Hepatic stellate cell (primary cell): ENCODE results near the gene SLC25A53.
"Not testable (repeated sequence)": the region's sequence is repeated elsewhere in the genome, so short reads cannot be mapped to it uniquely, and the experiment has no call there.

Experiments
- DNase-seq: peaks from one replicate; pipeline ENCODE4 v3.0.0; 2011; ENCODE audit warnings: low spot score

SLC25A53 gene

DNA sequence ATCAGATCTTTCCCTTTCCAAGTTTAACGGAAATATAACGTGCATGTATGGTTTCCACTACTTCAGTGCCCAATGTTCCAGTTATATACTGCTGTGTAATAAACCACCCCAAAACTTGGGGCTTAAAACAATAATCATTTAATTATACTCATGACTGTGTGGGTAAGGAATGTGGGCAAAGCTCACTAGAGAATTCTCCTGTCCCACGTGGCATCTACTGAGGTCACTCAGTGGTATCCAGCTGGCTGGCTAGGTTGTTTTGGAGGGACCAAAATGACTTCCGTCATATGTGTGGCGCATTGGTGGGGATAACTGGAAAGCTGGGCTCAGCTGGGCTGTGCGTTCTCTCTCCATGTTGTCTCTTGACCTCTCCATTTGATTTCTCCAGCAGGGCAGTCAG is 26.0 kb downstream of the SLC25A53 start:
- DNase-seq, result no peak

DNA sequence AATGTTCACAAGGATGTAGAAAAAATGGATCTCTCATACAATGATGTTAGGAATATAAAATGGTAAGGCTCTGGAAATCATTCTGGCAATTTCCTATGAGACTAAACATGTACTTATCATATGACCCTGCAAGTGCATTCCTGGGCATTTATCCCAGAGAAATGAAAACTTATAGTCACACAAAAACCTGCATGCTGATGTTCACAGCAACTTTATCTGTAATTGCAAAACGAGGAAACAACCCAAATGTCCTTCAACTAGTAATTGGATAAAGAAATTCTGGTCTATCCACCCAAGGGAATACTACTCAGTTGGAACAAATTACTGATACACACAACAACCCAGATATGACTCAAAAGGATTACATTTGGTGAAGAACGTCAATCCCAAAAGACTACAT is 30.0 kb downstream of the SLC25A53 start:
- no peak for DNase-seq

DNA sequence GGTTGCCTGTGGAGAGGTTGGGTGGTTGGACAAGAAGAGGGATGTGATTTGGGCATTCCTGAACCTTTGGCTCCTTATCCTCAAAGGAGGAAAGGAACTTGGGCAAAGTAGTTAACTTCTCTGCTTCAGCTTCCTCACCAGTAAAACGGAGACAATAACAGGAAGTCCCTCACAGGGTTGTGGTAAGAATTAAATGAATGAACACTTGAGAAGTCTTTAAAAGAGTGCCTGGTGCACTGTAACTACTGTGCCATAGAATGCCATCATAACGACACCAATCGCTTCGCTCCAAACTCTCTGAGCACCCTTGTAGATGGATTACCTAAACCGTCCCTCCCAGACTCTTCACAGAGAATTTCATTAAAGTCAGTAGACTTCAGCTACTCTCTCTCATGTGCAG is 34.0 kb downstream of the SLC25A53 start:
- no peak for DNase-seq

DNA sequence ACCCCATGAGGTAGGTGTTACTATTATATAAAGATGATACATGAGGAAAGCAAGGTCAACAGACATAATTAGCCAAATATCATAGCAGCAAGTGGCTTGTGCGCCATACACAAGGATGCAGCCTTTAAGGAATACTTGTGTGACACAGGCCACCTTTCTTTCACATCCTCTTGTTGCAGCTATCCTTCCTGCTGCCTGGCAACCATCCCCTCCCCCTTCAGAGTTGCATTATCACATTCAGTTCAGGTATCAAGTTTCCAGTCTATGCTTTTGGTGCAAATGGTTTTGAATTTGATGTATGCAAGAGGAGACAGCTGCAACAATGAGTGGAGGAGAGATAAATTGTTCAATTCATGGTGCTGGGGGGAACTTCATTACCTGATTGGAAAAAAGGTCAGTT is 38.0 kb downstream of the SLC25A53 start:
- DNase-seq, result no peak

DNA sequence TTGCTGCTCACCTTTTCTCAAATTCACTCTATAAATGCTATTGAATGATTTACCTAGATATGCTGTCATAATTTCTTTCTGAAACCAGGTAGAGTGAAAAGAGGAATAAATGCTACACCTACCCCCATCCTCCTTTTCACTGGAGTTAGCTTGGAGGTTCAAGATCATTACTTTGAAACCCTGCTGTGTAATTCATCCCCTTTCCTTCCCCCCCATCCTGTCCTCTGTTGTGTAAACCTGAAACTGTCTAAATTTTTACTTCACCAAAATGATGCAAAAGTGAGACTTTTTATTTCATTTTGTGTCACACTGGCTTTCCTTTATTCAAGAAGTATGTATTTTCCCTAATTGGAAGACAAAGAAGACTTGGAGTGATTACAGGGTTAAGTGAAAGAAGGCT is 39.0 kb downstream of the SLC25A53 start:
- DNase-seq, result no peak

DNA sequence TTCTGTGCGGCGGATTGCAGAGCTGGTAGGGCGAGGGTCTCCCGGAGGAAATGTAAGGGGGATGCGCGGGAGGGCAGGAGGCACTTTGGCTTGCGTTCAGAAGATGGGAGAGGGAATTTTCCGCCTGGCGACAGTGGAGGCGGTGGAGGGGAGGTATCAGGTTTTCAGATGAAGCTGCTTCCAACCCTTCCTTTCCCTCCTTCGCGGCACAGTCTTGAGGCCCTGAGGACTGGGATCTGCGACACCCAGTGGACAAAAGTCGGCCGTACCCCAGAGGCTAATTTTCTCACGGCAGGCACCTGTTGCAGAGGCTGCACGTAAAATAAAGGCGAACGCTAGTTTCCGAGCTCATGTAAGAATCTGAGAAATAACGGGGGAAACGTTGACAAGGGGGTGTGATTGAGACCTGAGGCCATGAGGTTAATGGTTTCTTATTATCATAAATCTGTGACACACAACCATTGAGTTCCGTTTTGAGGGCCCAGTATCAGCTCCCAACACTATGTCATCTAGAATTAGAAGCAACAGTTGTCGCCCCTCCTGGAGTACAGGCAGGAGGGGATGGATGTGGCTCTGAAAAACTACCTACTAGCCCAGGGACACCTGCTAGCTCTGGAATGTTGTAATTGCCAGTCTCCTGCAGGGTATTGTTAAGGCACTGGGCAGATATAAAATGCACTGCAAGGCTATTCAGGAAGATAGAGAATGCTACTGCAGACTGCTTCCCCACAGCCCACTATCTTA is 43.4 kb downstream of the SLC25A53 start:
- DNase-seq, result peak; percentile 32

DNA sequence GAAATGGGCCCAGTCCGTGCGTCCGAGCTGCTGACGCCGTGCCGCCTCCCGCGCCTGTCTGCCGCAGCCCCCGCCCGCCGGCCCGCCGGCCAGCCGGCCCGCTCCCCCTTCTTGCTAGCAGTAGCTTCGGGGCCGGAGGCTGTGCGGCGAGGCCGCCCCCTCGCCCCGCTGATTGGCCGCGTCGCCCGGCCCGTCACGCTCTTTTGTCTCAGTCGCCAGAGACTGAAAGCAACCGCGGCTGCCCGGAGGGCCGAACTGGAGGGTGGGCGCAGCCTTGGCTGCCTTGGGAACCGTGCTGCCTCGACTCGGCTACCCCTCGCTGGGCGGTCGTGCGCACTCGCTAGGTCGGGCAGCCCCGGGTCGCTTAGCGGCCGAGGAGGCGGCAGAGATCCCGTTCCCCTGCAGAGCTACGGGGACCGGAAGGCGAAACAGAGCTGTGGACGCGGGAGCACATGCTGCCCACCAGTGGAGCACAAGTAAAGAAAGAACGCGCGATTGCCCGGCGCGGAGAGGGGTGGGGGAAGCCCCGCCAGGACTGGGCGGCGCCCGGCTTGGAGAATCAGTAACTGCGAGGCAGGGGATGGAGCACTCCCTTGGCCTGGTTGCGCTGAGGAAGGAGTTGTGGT is 44.4 kb downstream of the SLC25A53 start, which contains the start of gene ZCCHC18:
Gene ZCCHC18, plus strand, starts transcription at position 198 of the 626 bp plus-strand sequence. CDS start 1,589 bp downstream, outside the sequence.
- peak; percentile 69 for DNase-seq

DNA sequence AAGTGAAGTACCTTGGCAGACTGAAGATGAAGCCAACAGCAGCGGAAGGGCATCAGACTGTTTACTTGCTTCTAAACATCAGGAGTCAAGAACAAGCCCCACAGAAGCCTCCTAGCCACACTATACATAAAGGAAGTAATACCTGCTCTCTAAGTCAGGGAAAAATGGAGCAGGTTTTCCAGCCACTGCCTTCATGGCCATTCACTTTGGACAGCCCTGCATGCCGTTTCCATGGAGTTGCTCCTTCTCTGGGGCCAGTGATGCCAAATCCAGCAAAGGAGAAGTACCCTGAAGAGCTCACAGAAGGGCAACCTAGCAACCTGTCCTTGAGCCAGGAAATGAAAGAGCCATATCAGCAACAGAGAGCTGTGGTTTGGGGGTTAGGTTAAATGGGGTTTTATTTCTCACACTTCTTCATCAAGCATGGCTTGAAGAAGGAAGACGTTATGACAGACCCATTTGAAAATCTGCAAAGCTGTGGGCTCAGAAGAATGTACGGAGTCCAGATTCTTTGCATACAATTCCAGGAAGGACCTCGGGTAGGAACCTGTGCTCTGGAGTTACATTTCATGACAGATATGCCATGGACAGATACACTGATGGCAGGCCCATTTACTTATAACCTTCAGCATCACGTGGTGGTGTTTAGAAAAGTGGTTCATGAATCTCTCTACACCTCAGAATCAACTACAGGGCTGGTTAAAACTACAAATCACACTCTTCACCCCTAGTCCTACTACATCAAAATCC is 46.1 kb downstream of the SLC25A53 start:
- not testable (repeated sequence) for DNase-seq

DNA sequence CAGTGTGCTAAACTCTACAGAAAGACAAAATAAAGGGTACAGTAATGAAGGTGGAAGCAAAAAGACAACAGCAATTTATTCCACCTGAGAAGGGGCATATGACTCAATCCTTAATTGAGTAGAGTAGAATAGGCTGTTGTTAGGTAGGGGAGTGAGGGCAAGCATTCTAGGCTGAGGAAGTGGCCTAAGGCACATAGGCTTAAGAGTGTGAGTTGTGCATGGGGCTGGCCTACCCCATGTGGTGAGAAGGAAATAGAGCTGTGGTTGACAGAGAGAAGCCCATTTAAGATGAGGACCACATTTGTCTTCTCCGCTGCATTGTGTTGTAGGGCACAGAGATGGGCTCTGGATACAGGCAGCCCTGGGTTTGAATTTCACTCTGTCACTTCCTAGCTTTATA is 47.9 kb downstream of the SLC25A53 start:
- no peak for DNase-seq

DNA sequence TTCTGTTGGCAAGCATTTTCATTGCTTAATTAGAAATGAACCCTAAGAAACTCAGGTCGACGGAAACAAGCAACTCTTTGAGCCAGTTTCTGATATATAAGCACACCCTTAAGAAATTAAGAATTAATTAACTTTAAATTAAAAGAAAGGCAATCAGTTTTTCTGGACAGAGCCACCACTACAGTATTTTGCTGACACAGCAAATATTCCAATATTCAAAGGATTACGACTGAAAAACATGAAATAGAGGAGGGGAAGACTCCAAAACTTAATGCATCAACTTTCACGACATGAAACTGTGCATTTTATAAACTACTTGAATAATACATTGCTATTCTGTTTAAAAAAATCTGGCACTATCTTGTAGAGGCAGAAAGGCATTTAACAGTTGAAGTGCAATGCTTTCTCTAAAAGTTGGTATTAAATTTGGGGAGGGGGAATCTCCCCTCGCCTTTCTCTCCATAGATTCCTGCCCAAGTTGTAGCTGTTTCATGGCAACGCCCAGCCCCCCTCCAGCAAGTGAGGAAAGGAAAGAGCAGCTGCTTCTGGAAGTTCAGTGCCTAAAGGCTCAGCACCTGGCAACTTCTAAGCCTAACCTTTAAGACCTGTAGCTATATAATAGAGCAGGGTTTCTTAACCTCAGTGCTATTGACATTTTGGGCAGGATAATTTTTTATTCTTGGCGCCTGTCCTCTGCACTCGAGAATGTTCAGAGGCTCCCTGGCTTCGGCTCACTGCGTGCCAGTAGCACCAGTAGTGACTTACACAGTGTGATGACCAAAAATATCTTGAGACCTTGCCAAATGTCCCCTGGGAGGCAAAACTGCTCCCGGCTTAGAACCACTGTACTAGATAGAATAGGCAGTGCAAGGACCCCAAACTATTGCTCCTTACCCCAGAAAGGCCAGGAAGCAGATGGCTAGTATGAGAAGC is 51.2 kb downstream of the SLC25A53 start:
- no peak for DNase-seq

DNA sequence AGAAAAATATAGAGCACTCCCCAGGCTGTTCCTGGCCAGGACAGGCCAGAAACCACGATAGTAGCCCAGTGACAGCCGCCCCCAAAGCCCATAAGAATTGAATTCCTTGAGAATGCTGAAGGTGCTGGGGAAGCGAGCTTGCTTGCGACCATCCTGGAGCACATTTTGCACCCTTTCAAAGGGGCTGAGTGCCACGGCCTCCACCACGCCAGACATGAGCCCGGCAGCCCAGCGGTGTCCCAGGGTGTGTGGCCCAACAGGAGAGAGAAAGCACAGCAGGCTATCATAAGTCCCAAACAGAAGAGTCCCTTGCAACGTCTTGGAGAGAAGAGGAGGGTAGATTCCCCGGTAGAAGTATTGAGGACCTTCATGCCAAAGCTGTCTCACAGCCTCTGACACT is 52.1 kb downstream of the SLC25A53 start:
- DNase-seq, result no peak

DNA sequence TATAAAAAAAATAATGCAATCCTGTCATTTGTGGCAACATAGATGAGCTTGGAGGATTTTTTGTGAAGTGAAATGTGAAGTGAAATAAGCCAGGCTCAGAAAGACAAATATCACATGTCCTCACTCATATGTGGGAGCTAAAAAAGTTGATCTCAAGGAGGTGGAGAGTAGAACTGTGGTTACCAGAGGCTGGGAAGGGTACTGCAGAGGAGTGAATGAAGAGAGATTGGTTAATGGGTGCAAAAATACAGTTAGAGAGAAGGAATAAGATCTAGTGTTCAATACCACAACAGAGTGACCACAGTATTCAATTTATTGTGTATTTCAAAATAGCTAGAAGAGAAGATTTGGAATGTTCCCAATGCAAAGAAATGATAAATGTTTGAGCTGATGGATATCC is 57.9 kb downstream of the SLC25A53 start:
- DNase-seq, result no peak

DNA sequence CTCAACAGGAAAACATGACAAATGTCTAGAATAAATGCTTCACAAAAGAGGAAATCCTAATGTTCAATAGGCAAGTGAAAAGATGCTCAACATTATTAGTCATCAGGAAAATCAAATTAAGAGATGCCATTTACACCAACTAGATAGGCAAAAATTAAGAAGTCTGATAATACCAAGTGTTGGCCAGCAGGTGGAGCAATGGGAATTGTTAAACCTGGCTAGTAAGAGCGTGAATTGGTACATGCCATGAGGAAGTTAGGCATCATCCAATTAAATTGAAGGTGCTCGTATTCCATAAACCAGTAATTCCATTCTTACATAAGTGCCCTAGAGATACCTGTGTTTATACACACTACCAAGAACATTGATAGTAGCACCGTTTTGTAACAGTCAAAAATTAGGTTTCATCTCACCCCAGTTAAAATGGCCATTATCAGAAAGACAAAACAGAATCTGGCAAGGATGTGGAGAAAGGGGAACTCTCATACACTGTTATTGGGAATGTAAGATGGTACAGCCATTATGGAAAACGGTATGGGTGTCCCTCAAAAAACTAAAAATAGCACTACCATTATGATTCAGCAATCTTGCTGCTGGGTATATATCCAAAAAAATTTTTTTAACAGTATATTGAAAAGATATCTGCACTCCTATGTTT is 58.5 kb downstream of the SLC25A53 start:
- peak; percentile 19 for DNase-seq

DNA sequence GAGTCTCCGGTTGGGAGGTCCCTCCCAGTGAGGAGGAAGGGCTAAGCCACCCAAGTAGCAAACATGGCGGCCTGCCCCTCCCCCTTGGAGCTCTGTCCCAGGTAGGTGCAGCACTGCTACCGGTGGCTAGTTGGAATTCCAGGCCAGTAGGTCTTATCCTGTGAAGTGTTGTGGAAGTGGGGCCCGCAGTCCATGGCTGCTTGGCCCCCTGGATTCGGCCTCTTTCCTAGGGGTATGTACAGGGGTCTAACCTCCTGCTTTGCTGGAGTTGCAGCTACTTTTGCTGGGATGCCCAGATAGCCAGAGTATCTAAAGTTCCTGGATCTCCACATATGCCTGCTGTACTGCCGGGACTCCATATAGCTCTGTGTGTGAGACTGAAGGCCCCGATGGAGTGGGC is 70.9 kb downstream of the SLC25A53 start:
- DNase-seq, result no peak

DNA sequence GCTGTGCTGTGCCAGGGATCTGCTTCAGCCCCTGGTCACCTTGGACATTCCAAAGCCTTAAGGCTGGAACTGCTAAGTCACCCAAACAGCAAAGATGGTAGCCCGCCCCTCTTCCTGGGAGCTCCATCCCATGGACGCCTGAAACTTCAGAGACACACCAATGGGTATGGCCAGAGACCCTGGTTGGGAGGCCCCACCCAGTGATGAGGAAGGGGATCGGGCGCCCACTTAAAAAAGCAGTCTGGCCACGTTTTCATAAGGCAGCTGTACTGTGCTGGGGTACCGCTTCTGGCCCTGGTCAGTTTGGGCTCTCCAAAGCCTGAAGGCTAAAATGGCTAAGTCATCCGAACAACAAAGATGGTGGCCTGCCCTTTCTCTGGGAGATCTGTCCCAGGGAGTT is 71.3 kb downstream of the SLC25A53 start:
- no peak for DNase-seq

DNA sequence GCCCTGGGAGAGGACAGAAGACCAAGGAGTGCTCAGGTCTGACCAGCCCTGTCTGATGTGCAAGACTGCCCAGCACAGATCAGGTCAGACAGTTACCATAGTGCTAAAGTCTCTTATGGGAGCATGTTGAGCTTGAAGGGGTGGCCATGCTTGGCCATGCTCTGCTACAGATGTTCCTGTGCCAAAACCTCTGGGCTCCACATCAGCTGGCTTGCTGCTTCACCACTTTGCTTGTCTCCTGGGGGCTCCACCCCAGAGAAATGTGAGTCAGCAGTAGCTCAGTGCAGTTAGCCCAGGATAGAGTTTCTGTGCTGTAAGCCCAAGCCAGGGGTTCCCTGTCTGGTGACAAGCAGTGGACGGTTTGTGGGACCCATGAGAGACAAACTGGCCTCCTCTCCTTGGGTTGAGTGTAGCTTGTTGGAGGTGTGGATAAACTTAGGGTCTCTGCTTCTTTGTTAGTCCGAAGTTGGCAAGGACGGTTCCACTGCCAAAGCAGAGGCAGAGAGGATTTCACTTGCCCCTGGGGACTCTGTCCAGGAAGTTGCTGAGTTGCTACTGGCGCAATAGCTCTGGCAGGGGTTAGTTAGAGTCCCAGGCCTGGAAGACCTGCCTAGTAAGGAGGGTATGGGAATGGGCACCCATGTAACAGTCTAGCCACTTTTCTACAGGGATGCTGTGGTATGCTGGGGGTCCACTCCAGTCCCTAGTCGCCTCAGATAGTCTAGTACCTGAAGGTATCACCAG is 72.1 kb downstream of the SLC25A53 start:
- DNase-seq, result no peak

DNA sequence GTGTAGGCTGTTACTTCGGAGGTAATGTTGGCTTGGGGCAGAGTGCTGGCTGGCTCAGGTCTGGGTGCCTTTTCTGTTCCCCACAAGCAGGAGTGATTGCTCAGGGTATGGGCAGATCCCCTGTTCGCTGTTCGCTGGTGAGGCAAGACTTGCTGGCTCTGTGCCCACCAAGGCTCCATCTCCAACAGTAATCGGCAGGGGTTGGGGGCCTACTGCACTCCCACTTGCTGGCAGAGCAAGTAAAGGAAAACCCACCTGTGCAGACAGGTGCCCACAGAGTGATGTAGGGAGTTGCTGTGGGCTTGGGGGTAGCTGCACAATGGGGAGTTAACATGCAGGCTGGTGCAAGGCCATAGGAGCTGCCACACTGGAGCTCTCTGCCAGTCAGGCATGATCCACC is 72.7 kb downstream of the SLC25A53 start:
- DNase-seq, result no peak

DNA sequence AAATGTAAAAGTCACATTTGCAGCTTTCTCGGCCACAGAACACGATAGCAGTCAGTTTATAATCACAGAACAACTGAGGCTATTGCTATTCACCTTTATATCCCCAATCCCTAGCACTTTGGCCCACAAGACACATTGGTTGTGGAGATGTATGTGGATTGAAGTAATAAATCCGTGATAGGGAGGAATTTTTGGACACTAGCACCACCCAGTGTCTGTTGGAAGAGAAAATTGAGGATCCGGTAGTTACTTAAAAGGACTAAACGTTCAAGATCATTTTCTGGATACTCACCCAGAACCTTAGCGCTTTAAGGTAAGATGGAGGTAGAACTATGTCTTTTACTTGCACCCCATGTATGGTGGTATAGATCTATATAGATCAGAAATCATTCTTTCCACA is 79.0 kb downstream of the SLC25A53 start:
- not testable (repeated sequence) for DNase-seq

DNA sequence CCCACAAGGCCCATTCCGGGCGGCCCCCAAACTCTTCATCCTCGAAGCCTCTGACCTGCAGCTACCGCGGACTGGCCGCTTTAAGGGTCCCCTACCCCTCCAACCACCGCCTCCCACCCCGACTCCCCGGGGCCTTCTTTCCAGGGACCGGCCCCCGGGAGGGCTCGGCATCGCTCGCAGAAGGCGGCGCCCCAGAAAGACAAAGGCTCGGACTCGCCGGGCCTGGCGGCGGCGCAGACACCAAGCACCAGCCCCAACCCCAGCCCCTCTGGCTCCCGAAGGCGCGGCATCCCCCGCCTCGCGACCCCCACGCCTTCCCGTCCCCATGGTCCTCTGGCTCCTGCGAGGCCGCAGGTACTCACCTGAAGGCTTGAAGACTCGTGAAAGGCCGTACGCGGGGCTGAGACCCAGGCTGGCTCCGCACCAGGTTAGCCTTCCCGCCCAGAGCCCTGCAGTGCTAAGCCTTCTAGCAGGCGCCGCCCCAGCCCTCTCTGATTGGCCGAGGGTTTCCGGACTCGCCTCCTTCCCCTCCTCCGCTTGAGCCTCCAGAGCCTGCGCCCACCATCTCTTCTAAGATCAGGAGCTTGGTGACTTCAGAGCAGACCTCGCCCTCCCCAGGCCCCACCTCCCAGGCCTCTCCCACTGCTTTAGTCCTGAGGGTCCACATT is 80.9 kb downstream of the SLC25A53 start, which contains the start of gene TMSB15C:
Gene TMSB15C, minus strand, starts transcription at position 459 of the 668 bp plus-strand sequence.
- DNase-seq, result not testable (repeated sequence)

DNA sequence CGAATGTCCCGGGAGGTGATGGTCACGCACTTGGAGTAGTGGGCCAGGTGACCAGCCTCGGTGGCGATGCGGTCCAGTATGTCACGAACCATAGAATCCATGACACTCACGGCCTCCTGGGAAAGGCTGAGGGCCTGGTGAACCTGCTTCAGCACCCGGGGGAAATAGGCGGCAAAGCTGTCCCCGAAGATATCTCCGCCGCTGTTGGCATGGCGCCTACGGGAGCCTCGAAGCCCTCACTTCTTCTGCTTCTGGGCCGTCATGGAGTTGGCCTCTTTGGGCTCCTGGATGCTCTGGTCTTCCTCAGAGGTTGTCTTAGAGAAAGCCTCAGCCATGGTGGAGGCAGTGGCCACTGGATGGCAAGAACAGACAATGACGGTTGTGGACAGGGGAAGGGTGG is 94.2 kb downstream of the SLC25A53 start:
- not testable (repeated sequence) for DNase-seq
